G401 (cell line): ENCODE measurements around the gene RNU7-1. TPM values are rescaled to one million over a fixed set of nuclear protein-coding genes. Genes with fewer than 3 reads are reported as not detected.
A peak's percentile ranks its signal among the peaks of the same experiment; 100 is the strongest.

ENCODE experiments used
- DNase-seq: peaks from one replicate; pipeline ENCODE4 v3.0.0-alpha.2; 2015; ENCODE audit warnings: low spot score
- in situ Hi-C: cut with HindIII; loops from 2 replicates; pipeline ENCODE4 v1.10.0; 2016; ENCODE audit warnings: low sequenced_read_pairs, mixed read lengths
- total RNA-seq: library from RNA; depleted of rRNA; stranded (reverse); fragments of >200 nt; shearing (Covaris generic); gene quantifications from 2 replicates; pipeline ENCODE4 v1.2.3, GENCODE V29; 2014; rRNA removed

RNU7-1 gene
- total RNA-seq, 1 experiment from 2014 or later, result not detected

- no peak for DNase-seq
- in situ Hi-C loops, result no loop called here
Observed at GRCh38 chr12:6979021-6979420, 35.4 kb downstream of the RNU7-1 start.

- in situ Hi-C loops, result no loop called here
- no peak for DNase-seq
Observed at GRCh38 chr12:6979453-6979852, 35.8 kb downstream of the RNU7-1 start.

- no peak for DNase-seq
- in situ Hi-C loops, result no loop called here
Observed at GRCh38 chr12:6980075-6980474, 36.5 kb downstream of the RNU7-1 start.

- in situ Hi-C loops, result no loop called here
- no peak for DNase-seq
Observed at GRCh38 chr12:6980740-6981139, 37.1 kb downstream of the RNU7-1 start.

GRCh38 chr12:6981152-6982052, 37.8 kb downstream of the RNU7-1 start:
- in situ Hi-C loops, result no loop called here
- DNase-seq, result no peak

- in situ Hi-C loops, result no loop called here
- DNase-seq, result no peak
Observed at GRCh38 chr12:6982532-6982931, 38.9 kb downstream of the RNU7-1 start.

GRCh38 chr12:6987956-6988553, 44.4 kb downstream of the RNU7-1 start:
- DNase-seq, result peak; percentile 81
- in situ Hi-C loops, result no loop called here

Other genes with a start within 250 kb of the RNU7-1 start
- 0.44 and 4.4 TPM in 2 replicates for gene PIANP, start 243.0 kb upstream of the RNU7-1 start, total RNA-seq
- gene COPS7A, start 219.8 kb upstream of the RNU7-1 start, total RNA-seq, result 47.0 and 47.6 TPM in 2 replicates
- 342 and 364 TPM in 2 replicates for gene MLF2, start 190.7 kb upstream of the RNU7-1 start, total RNA-seq
- gene PTMS, start 177.5 kb upstream of the RNU7-1 start, total RNA-seq, result 259 and 267 TPM in 2 replicates
- gene LAG3, start 171.3 kb upstream of the RNU7-1 start, total RNA-seq, result 0.31 and 0.58 TPM in 2 replicates
- gene CD4, start 154.3 kb upstream of the RNU7-1 start, total RNA-seq, result 0.34 and 1.3 TPM in 2 replicates
- 37.7 and 59.0 TPM in 2 replicates for gene GPR162, start 122.0 kb upstream of the RNU7-1 start, total RNA-seq
- 56.4 and 70.5 TPM in 2 replicates for gene P3H3, start 115.4 kb upstream of the RNU7-1 start, total RNA-seq
- 0.25 and 3.8 TPM in 2 replicates for gene GNB3, start 102.9 kb upstream of the RNU7-1 start, total RNA-seq
- gene CDCA3, start 92.5 kb upstream of the RNU7-1 start, total RNA-seq, result 84.2 and 103 TPM in 2 replicates
- 137 and 156 TPM in 2 replicates for gene USP5, start 91.7 kb upstream of the RNU7-1 start, total RNA-seq
- 1,506 and 1,683 TPM in 2 replicates for gene TPI1, start 76.3 kb upstream of the RNU7-1 start, total RNA-seq
- 30.6 and 38.3 TPM in 2 replicates for gene SPSB2, start 70.5 kb upstream of the RNU7-1 start, total RNA-seq
- gene LRRC23, start 39.0 kb upstream of the RNU7-1 start, total RNA-seq, result 7.0 and 16.1 TPM in 2 replicates
- 3.3 and 13.2 TPM in 2 replicates for gene ENO2, start 29.2 kb upstream of the RNU7-1 start, total RNA-seq
- gene ATN1, start 15.9 kb upstream of the RNU7-1 start, total RNA-seq, result 2.2 and 6.2 TPM in 2 replicates
- 88.1 and 132 TPM in 2 replicates for gene C12orf57, start 206 bp downstream of the RNU7-1 start, total RNA-seq
- 12.1 and 16.6 TPM in 2 replicates for gene PTPN6, start 7.5 kb downstream of the RNU7-1 start, total RNA-seq
- 667 and 679 TPM in 2 replicates for gene PHB2, start 26.8 kb downstream of the RNU7-1 start, total RNA-seq
- 76.4 and 83.4 TPM in 2 replicates for gene EMG1, start 27.1 kb downstream of the RNU7-1 start, total RNA-seq
- gene LPCAT3, start 74.7 kb downstream of the RNU7-1 start, total RNA-seq, result 59.1 and 68.3 TPM in 2 replicates
- 3.3 and 4.1 TPM in 2 replicates for gene C1S, start 116.9 kb downstream of the RNU7-1 start, total RNA-seq
- gene C1R, start 148.6 kb downstream of the RNU7-1 start, total RNA-seq, result 0.78 and 0.98 TPM in 2 replicates
- 3.9 and 5.4 TPM in 2 replicates for gene C1RL, start 165.4 kb downstream of the RNU7-1 start, total RNA-seq
- not detected in 2 replicates for gene RBP5, start 185.1 kb downstream of the RNU7-1 start, total RNA-seq
- gene CLSTN3, start 186.6 kb downstream of the RNU7-1 start, total RNA-seq, result 14.8 and 17.9 TPM in 2 replicates
- gene PEX5, start 245.9 kb downstream of the RNU7-1 start, total RNA-seq, result 62.4 and 64.6 TPM in 2 replicates